ENCODE results near the gene FYTTD1.

GRCh38 chr3:197794115-197794514 is 44.4 kb downstream of the FYTTD1 start:
- no peak for TF ChIP-seq SIN3A (IDR thresholded peaks at IDR 0.05; ENCODE audit: low read depth)
- no peak for TF ChIP-seq CTCF (IDR thresholded peaks at IDR 0.05 in 2 of 3, conservative IDR thresholded peaks at IDR 0.05 in 1 of 3; ENCODE audit: borderline replicate concordance in 1 of 3, insufficient read depth in 1 of 3, low read depth in 2 of 3, low read length in 2 of 3)
- no peak for TF ChIP-seq ELF1 (IDR thresholded peaks at IDR 0.05; ENCODE audit: borderline replicate concordance, low read depth)
- TF ChIP-seq EZH2 (IDR thresholded peaks at IDR 0.05), result no peak
- no peak for TF ChIP-seq ZNF274 (IDR thresholded peaks at IDR 0.05; ENCODE audit: low read depth, low read length)
- no peak for TF ChIP-seq EZH2phosphoT487 (IDR thresholded peaks at IDR 0.05; ENCODE audit: borderline replicate concordance)
- TF ChIP-seq POLR2AphosphoS5 (IDR thresholded peaks at IDR 0.05; ENCODE audit: low read depth, low read length), result no peak

Data from HCT116 (cell line).